Psoas muscle (tissue), 8 donors: ENCODE data around the gene PCDHA3. TPM values are rescaled to one million over a fixed set of nuclear protein-coding genes. Genes with fewer than 3 reads are reported as not detected.
A peak's percentile ranks its signal among the peaks of the same experiment; 100 is the strongest.
"Not testable (repeated sequence)": the region's sequence is repeated elsewhere in the genome, so short reads cannot be mapped to it uniquely, and the experiment has no call there.

Source experiments
- ATAC-seq, 4 donors: fragments of 200-7000 bp; cut with Tn5 transposase; one replicate each; pipeline ENCODE4 v1.9.1; 2020; ENCODE audit warnings: moderate library complexity in 3 of 4, mild to moderate bottlenecking in 2 of 4
- DNase-seq, 2 donors: peaks; one replicate each; pipeline ENCODE4 v3.0.0-alpha.2; 2020
- H3K27ac ChIP-seq: fragments of 200-600 bp; one replicate; pipeline ENCODE4 v1.8.0; 2022
- H3K27me3 ChIP-seq, 3 donors: fragments of 200-600 bp in 1 of 3; one replicate each; pipeline versions ENCODE4 v1.6.1 to v1.8.0; 2013 to 2022; ENCODE audit warnings: low read length in 2 of 3, mild to moderate bottlenecking in 2 of 3, moderate library complexity in 1 of 3; ENCODE audit not compliant: insufficient read depth in 3 of 3
- H3K36me3 ChIP-seq, 2 donors: fragments of 200-600 bp in 1 of 2; one replicate each; pipeline versions ENCODE4 v1.6.1 to v1.8.0; 2013 to 2022; ENCODE audit warnings: low read depth in 1 of 2, mild to moderate bottlenecking in 1 of 2, moderate library complexity in 1 of 2; ENCODE audit not compliant: insufficient read depth in 1 of 2
- H3K4me1 ChIP-seq: fragments of 200-600 bp; one replicate; pipeline ENCODE4 v1.8.0; 2022
- H3K4me3 ChIP-seq: fragments of 200-600 bp; one replicate; pipeline ENCODE4 v1.8.0; 2022; ENCODE audit warnings: mild to moderate bottlenecking
- H3K9me3 ChIP-seq: fragments of 200-600 bp; one replicate; pipeline ENCODE4 v1.8.0; 2022
- WGBS, 3 donors: extraction: QIAGEN DNeasy Blood & Tissue Kit; methylation state at CpG; one replicate each; pipeline versions ENCODE4 v1.1.6 to v1.1.7; 2013; 5-methylcytosine and 5-hydroxymethylcytosine counted together
- intact Hi-C, 2 donors: fragments of 100-400 bp; cut with DNase I; formaldehyde crosslinking; loops; one replicate each; pipeline versions ENCODE4 v1.11.0 to v1.14.2; 2022
- polyA plus RNA-seq, 3 donors: library from polyadenylated mRNA; stranded (reverse); fragments of 200-250 nt; gene quantifications; one replicate each; pipeline ENCODE4 v1.2.3, GENCODE V29; 2013
- total RNA-seq, 4 donors: library from RNA; stranded (reverse); fragmentation: NEBNext Ultra II Directional in 2 of 4; extraction: Animal tissue kit (Norgen Biotek cat#: 25700) in 2 of 4; gene quantifications; one replicate each; pipeline versions ENCODE4 v1.2.1 to v1.2.4, GENCODE V29; 2021 to 2023
- TF ChIP-seq, protein P1 (sequence below): fragments of 200-600 bp; IDR thresholded peaks from one replicate; pipeline ENCODE4 v1.8.0; 2022; ENCODE audit warnings: antibody characterized with exemption
- donor health status: healthy with polysubstance abuse.
- donor health status: DM: no; HTN: no; CAD: no; lungs with moderate emphysema.
- donor health status: Bipolar disorder and iron deficiency.
- donor health status: healthy.
- donor health status: DM: yes; HTN: yes; CAD: no.
- donor health status: DM: no; HTN: no; CAD: no.
- donor health status: DM: no; HTN: no; CAD: no.
- donor health status: DM: yes; HTN: yes; CAD: no.

Gene PCDHA3
- total and polyA plus RNA-seq, 7 donors, result 0.03 to 0.12 TPM; not detected in 5

DNA sequence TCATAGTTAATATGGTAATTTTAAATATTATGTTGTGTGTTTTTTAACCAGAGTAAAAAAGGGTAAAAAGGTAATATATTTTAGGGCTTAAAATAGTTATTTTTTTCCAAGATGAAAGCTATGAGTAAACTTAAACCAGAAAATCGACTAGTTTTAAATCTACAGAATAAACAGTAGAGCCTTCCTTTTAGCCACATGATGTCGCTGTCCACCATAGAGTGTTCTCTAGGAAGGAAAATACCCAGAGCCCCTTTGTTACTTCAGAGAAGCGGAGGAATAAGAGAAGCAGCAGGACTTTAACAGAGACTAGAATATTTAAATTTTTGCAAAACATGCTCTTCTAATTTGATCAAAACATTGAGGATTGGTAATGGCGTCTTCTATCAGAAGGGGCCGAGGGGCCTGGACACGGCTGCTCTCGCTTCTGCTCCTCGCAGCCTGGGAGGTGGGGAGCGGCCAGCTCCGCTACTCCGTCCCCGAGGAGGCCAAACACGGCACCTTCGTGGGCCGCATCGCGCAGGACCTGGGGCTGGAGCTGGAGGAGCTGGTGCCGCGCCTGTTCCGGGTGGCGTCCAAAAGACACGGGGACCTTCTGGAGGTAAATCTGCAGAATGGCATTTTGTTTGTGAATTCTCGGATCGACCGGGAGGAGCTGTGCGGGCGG is 6.1 kb upstream of the PCDHA3 start, which contains the start of gene PCDHA2:
Gene PCDHA2 (plus strand): TSS at position 258 of the 664 bp plus-strand sequence.
- DNase-seq, result no peak
- Histone ChIP-seq H3K4me1 (no peaks in the 10 kb centered on the region), H3K36me3 (no peaks in the 10 kb centered on the region), H3K9me3 (peaks cover 9% of the 10 kb centered on the region), H3K4me3 (no peak within 1 kb of the TSS), H3K27ac (no peak within 1 kb of the TSS), H3K27me3 (peaks cover 2 to 10% (median 8%) of the 10 kb centered on the region in 3 donors)
- intact Hi-C loops, result no loop called here
- WGBS, 3 donors, result 15 to 22% (median 18%) methylated on average over 27 of the region's 27 CpGs
- TF ChIP-seq, protein P1, sequence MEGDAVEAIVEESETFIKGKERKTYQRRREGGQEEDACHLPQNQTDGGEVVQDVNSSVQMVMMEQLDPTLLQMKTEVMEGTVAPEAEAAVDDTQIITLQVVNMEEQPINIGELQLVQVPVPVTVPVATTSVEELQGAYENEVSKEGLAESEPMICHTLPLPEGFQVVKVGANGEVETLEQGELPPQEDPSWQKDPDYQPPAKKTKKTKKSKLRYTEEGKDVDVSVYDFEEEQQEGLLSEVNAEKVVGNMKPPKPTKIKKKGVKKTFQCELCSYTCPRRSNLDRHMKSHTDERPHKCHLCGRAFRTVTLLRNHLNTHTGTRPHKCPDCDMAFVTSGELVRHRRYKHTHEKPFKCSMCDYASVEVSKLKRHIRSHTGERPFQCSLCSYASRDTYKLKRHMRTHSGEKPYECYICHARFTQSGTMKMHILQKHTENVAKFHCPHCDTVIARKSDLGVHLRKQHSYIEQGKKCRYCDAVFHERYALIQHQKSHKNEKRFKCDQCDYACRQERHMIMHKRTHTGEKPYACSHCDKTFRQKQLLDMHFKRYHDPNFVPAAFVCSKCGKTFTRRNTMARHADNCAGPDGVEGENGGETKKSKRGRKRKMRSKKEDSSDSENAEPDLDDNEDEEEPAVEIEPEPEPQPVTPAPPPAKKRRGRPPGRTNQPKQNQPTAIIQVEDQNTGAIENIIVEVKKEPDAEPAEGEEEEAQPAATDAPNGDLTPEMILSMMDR, result no peak
- ATAC-seq, result no peak

DNA sequence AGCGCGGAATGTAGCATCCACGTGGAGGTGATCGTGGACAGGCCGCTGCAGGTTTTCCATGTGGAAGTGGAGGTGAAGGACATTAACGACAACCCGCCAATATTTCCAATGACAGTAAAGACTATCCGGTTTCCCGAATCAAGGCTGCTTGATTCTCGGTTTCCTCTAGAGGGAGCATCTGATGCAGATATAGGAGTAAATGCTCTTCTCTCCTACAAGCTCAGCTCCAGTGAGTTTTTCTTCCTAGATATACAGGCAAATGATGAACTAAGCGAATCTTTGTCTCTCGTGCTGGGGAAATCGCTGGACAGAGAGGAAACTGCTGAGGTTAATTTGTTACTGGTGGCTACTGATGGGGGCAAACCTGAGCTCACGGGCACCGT is 5.6 kb upstream of the PCDHA3 start:
- Histone ChIP-seq H3K27me3 (peaks cover 2 to 8% (median 7%) of the 10 kb centered on the region in 3 donors), H3K4me3 (no peak overlapping the region), H3K36me3 (no peaks in the 10 kb centered on the region), H3K27ac (no peak overlapping the region), H3K9me3 (peaks cover 8% of the 10 kb centered on the region), H3K4me1 (no peaks in the 10 kb centered on the region)
- intact Hi-C loops, result no loop called here
- no peak for ATAC-seq
- TF ChIP-seq, protein P1, result no peak
- no peak for DNase-seq
- 18 to 22% (median 18%) methylated on average over 15 of the region's 15 CpGs for WGBS, 3 donors

GRCh38 chr5:140796072-140796717 is 4.7 kb upstream of the PCDHA3 start:
- H3K27me3 ChIP-seq, H3K36me3 ChIP-seq, intact Hi-C loops, H3K4me1 ChIP-seq, ATAC-seq, DNase-seq, H3K27ac ChIP-seq, H3K4me3 ChIP-seq, H3K9me3 ChIP-seq: not testable (repeated sequence)
- 46 to 57% (median 48%) methylated on average over 57 to 72 of the region's 72 CpGs for WGBS, 3 donors

- no peak for DNase-seq
- H3K27me3 ChIP-seq, result peaks cover 2 to 11% (median 7%) of the 10 kb centered on the region in 3 donors
- no peak for ATAC-seq
- WGBS, 3 donors, result 47 to 56% (median 54%) methylated on average over 38 to 39 of the region's 39 CpGs
- no peaks in the 10 kb centered on the region for H3K36me3 ChIP-seq
- TF ChIP-seq, protein P1, result no peak
- peaks cover 8% of the 10 kb centered on the region for H3K9me3 ChIP-seq
- H3K4me1 ChIP-seq, result no peaks in the 10 kb centered on the region
- intact Hi-C loops, result no loop called here
- H3K4me3 ChIP-seq, result no peak overlapping the region
- no peak overlapping the region for H3K27ac ChIP-seq
These were observed 4.2 kb upstream of the PCDHA3 start for GRCh38 chr5:140796718-140797095.

DNA sequence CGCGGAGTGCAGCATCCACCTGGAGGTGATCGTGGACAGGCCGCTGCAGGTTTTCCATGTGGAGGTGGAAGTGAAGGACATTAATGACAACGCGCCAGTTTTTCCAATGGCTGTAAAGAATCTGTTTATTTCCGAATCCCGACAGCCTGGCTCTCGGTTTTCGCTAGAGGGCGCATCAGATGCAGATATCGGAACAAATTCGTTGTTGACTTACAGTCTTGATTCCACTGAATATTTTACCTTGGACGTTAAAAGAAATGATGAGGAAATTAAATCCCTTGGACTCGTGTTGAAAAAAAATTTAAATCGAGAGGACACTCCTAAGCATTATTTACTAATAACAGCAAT is 611 bp downstream of the PCDHA3 start:
- intact Hi-C loops, result no loop called here
- Histone ChIP-seq H3K27me3 (peaks cover 0 to 11% (median 0%) of the 10 kb centered on the region in 3 donors), H3K4me1 (no peaks in the 10 kb centered on the region), H3K9me3 (no peaks in the 10 kb centered on the region), H3K36me3 (no peaks in the 10 kb centered on the region), H3K27ac (no peak overlapping the region), H3K4me3 (peak overlapping the region; percentile 35)
- TF ChIP-seq, protein P1, result no peak
- ATAC-seq (no peak), DNase-seq (no peak)
- WGBS, 3 donors, result 10 to 13% (median 12%) methylated on average over 16 of the region's 16 CpGs

DNA sequence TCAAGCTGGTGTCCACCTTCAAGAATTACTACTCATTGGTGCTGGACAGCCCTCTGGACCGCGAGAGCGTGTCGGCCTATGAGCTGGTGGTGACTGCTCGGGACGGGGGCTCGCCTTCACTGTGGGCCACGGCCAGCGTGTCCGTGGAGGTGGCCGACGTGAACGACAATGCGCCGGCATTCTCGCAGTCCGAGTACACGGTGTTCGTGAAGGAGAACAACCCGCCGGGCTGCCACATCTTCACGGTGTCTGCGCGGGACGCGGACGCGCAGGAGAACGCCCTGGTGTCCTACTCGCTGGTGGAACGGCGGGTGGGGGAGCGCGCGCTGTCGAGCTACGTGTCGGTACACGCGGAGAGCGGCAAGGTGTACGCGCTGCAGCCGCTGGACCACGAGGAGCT is 1.5 kb downstream of the PCDHA3 start:
- H3K27ac ChIP-seq, H3K9me3 ChIP-seq, H3K4me3 ChIP-seq, H3K27me3 ChIP-seq, ATAC-seq, H3K4me1 ChIP-seq, intact Hi-C loops, DNase-seq, H3K36me3 ChIP-seq: not testable (repeated sequence)
- WGBS, 3 donors, result 39 to 49% (median 39%) methylated on average over 45 of the region's 45 CpGs
